Gastrocnemius medialis (tissue), 4 donors: ENCODE results near the gene SSBP3.

Experiments
- POLR2A ChIP-seq, 2 donors: fragments of 450-650 bp; IDR thresholded peaks; one replicate each; pipeline ENCODE4 v1.6.1; 2017; ENCODE audit warnings: antibody characterized with exemption in 2 of 2, mild to moderate bottlenecking in 2 of 2, moderate library complexity in 2 of 2
- TF ChIP-seq, protein P1 (sequence below), 5 experiments: fragments of 450-650 bp in 3 of 5; fragments of 200-600 bp in 2 of 5; sonication (generic) in 2 of 5; IDR thresholded peaks in 4 of 5; conservative IDR thresholded peaks in 1 of 5; 1 replicate in 4 of 5; 2 replicates in 1 of 5; pipeline ENCODE4 v1.5.1; 2016 to 2019; ENCODE audit warnings: antibody characterized with exemption in 5 of 5, mild to moderate bottlenecking in 3 of 5, moderate library complexity in 3 of 5

GRCh38 chr1:54289712-54290233, 116.4 kb downstream of the SSBP3 start:
- TF ChIP-seq, protein P1, sequence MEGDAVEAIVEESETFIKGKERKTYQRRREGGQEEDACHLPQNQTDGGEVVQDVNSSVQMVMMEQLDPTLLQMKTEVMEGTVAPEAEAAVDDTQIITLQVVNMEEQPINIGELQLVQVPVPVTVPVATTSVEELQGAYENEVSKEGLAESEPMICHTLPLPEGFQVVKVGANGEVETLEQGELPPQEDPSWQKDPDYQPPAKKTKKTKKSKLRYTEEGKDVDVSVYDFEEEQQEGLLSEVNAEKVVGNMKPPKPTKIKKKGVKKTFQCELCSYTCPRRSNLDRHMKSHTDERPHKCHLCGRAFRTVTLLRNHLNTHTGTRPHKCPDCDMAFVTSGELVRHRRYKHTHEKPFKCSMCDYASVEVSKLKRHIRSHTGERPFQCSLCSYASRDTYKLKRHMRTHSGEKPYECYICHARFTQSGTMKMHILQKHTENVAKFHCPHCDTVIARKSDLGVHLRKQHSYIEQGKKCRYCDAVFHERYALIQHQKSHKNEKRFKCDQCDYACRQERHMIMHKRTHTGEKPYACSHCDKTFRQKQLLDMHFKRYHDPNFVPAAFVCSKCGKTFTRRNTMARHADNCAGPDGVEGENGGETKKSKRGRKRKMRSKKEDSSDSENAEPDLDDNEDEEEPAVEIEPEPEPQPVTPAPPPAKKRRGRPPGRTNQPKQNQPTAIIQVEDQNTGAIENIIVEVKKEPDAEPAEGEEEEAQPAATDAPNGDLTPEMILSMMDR (IDR thresholded peaks at IDR 0.05 in 4 of 5, conservative IDR thresholded peaks at IDR 0.05 in 1 of 5): no peak
- TF ChIP-seq POLR2A (IDR thresholded peaks at IDR 0.05): no peak
